Measurements from ENCODE around the gene MAP3K12.
"Not testable (repeated sequence)": the region's sequence is repeated elsewhere in the genome, so short reads cannot be mapped to it uniquely, and the experiment has no call there.

Gene MAP3K12

GRCh38 chr12:53465679-53466078 is 33.6 kb downstream of the MAP3K12 start:
- DNase-seq = no peak

GRCh38 chr12:53464685-53465418 is 34.4 kb downstream of the MAP3K12 start:
- DNase-seq = no peak

DNA sequence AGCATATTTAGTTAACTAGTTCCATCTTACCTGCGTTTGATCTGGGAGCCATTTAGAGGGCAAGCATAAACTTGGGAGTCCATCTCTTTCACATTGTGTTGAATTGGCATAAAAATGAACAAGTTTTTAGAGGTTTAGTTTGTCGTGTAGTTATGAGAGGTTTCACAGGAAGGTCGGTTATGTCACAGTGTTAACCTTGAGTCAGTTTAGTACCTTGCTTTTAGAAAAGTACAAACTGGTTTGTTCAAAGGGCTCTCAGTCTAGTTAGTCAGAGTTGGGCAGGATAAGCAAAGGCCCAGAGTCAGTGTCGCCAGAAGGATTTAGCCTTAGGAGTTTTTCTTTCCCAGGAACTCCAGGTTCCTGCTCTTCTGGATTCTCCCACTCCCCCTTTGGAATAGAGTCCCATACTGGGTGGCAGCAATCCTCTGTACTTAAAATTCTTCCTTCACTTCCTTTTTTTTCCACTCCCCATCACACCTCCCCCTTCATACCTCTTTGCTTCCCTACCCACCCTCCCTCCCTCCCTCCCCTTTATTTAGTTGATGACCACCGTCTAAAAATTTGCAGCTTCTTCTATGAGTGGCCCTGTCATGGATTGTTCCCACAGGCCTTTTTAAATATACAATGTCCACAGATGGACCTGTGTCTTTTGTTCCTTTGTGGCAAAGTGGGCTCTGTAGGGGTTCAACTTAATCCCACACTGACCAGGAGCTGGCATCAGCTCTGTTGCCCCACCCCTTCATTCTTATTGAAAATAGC is 35.3 kb downstream of the MAP3K12 start:
- no peak for DNase-seq

DNA sequence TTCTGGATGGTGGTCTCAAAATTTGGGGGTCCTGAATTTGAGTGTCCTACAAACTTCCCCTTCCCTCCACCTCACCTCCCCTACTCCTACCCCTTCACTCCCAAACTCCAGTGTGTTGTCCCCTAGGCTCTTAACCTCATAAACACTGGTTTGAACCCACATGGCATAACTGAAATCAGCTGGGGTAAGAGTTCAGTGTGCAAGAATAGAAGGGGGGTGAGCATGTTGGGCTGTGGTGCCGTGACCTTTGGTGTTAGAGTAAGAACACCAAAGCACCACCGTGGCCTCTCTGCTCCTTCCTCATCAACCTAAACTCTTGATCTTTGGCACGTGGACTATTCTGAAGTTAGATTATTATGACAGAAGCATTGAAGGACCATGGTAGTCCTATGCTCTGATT is 36.3 kb downstream of the MAP3K12 start:
- no peak for DNase-seq

DNA sequence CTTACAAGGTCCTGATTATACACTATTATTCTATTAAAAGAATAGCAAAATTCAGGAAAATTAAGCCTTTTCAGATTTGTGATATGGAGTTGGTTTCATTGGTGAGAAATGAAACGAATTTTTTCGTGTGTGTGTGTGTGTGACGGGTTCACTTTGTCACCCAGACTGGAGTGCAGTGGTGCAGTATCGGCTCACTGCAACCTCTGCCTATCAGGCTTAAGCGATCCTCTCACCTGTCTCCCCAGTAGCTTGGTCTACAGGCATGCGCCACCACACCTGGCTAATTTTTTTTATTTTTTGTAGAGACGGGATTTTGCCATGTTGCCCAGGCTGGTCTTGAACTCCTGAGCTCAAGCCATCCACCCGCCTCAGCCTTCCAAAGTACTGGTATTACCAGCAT is 37.7 kb downstream of the MAP3K12 start:
- no peak for DNase-seq

DNA sequence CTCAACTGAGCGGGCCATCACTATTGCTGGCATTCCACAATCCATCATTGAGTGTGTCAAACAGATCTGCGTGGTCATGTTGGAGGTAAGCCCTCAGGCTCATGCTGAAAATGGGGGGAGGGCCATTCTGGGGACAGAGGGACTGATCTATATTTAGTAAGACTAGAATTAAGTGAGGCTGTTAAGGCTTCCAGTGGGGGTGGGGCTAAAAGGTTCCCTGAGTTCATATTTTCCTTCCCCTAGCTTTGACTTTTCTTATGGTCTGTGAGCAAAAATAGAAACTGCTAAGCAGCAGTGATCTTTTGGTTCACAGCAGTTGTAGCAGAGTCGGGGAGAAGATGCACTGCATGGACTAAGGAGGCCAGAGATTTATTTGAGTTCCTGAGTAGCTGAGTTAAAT is 38.2 kb downstream of the MAP3K12 start:
- DNase-seq = no peak

- no peak for DNase-seq
Measured at GRCh38 chr12:53459097-53459496, 40.2 kb downstream of the MAP3K12 start.

DNA sequence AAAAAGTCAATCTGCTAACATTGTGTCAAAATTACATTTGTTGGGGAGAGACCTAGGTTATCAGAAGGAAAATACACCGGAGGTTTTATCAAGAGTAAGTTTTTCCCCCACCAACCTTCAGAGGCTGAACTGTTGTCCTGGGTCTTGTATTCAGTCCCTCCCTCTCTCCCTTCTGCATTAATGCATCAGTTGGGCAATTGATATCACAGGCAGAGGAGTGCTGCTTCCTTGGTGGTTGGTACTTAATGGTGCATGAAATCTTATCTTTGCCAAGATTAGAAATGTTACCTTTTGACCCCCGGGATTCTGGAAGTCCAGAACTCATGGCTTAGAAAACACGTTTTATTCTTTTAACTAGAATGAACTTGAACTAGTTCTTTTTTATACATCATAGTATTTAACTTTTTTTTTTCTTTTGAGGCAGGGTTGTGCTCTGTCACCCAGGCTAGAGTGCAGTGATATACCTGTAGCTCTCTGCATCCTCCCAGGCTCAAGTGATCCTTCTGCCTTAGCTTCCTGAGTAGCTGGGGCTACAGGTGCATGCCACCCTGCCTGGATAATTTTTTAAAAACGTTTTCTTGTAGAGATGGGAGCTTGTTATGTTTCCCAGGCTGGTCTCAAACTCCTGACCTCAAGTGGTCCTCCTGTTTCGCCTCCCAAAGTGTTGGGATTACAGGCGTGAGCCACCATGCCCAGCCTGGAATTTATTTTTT is 42.4 kb downstream of the MAP3K12 start:
- no peak for DNase-seq

DNA sequence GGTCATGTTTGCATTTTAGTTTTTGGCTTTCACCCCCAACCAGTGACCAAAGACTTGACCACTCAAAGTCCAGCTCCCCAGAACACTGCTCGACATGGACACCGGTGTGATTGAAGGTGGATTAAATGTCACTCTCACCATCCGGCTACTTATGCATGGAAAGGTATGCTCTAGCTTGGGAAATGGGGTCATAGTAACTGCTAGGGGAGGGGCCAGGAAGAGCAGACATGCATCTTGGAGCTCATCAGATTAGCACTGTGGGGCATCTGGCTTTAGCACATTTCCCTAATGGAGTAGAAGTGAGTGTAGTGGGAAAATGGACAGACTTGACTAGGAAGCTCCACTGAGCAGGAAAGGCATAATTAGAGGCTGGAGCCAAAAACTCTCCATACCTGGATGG is 44.6 kb downstream of the MAP3K12 start:
- no peak for DNase-seq

DNA sequence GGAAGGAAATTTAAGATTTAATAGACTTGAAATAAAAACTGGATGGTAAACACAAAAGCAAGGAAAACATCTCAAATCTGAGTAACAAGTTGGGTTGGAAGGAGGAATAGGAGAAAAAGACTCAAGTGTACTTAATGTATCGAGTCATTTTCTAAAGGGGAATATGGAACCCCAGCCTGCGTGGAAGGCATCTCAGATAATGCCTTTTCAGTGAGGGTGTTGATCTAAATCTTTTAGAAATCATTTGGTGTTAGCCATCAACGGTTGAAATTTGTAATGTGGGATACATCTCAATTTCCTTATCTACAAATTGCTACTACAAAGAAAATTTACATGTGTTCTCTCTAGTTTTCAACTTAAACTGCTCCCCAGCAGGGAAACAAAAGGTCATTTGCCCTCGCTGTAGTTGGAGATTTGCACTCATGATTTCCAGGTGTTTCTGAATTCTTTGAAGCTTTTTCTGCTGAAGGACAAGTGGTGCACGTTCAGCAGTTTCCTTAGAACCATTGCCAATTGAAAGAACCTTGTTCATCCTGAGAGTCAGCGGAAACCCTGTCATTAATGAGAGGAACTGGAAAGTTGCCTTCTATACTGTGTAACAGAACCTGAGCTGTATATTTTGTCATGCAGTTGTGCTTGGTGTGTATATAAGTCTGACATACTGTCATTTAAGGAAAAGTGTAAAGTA is 45.2 kb downstream of the MAP3K12 start:
- no peak for DNase-seq

GRCh38 chr12:53452159-53453077 is 46.8 kb downstream of the MAP3K12 start:
- DNase-seq = peak; percentile 77

DNA sequence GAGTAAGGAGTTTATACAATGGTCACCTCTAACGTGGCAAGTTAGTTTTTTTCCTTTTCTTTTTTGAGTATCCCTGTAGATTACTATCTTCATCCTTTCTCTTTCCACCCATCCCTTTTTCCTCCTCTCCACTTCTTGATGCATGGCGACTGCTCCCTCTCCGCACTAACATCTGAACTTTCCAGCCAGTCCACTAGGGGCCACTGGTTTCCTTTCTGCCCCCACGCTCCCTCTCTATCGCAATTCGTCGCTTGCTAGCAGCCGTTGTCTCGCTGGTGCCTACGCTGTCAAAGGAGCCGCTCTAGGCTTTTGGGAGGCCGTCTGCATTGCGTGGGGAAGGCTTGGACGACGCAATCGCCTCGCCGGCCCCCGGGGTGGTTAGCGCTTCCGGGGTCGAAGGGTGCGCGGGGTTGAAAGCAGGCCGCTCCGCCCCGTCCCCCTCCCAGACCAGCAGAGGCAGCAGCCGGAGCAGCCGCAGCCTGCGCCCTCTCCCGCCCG is 47.5 kb downstream of the MAP3K12 start, which contains the start of gene PCBP2:
TSS of gene PCBP2 (plus strand) at position 442 of the 498 bp plus-strand sequence. CDS start 2,699 bp downstream, outside the sequence.
- DNase-seq = peak; percentile 98

GRCh38 chr12:53450936-53451335 is 48.3 kb downstream of the MAP3K12 start:
- no peak for DNase-seq

DNA sequence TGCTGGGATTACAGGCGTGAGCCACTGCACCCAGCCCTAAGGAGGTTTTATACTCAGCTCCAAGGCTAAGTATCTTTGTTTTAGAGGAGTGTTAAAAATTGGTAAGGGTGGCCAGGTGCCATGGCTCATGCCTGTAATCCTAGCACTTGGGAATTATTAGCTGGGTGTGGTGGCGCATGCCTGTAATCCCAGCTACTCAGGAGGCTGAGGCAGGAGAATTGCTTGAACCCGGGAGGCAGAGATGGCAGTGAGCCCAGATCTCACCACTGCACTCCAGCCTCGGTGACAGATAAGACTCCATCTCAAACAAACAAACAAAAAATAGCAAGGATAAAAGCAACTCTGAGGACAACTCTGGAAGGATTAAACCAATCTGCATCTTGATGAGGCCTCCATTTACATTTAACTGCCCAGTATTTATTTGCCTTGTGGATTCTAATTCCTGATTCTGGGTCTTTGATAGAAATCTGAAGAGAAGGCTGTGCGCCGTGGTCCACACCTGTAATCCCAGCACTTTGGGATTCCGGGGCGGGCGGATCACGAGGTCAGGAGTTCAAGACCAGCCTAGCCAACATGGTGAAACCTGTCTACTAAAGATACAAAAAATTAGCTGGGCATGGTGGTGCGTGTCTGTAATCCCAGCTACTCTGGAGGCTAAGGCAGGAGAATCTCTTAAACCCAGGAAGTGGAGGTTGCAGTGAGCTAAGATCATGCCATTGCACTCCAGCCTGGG is 54.5 kb downstream of the MAP3K12 start:
- not testable (repeated sequence) for DNase-seq

DNA sequence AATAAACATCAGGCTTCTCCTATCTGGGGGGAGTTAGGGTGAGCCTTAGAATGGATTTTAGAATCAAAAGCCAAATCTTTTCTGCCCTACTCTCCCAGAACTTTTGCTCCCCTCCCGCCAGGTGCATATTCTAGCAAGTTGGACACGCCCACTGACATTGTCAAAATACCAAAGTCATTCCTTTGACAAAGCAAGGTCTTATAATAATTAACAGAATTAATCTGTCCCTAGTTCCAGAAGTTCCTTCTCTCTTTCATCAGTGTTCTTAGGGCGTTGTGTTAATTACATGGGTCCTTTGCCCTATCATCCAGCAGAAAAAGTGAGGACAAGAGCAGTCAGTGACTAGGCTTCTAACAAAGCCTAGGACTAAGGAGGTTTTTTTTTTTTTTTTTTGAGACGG is 55.3 kb downstream of the MAP3K12 start:
- no peak for DNase-seq

- DNase-seq = peak; percentile 99
Measured at GRCh38 chr12:53441040-53441833, 58.0 kb downstream of the MAP3K12 start, which contains the start of gene PRR13. Gene PRR13, plus strand, starts transcription at chr12:53441734. Its CDS starts 981 bp downstream, at chr12:53442715.

DNA sequence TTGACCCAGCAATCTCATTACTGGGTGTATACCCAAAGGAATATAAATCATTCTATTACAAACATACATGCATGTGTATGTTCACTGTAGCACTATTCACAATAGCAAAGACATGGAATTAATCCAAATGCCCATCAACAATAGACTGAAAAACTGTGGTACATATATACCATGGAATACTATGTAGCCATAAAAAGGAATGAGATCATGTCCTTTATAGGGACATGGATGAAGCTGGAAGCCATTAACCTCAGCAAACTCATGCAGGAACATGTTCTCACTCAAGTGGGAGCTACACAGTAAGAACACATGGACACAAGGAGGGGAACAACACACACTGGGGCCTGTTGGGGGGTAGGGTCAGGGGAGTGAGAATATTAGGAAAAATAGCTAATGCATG is 59.7 kb downstream of the MAP3K12 start:
- not testable (repeated sequence) for DNase-seq

GRCh38 chr12:53435326-53435725 is 63.9 kb downstream of the MAP3K12 start:
- not testable (repeated sequence) for DNase-seq

GRCh38 chr12:53431187-53431586 is 68.1 kb downstream of the MAP3K12 start:
- no peak for DNase-seq

DNA sequence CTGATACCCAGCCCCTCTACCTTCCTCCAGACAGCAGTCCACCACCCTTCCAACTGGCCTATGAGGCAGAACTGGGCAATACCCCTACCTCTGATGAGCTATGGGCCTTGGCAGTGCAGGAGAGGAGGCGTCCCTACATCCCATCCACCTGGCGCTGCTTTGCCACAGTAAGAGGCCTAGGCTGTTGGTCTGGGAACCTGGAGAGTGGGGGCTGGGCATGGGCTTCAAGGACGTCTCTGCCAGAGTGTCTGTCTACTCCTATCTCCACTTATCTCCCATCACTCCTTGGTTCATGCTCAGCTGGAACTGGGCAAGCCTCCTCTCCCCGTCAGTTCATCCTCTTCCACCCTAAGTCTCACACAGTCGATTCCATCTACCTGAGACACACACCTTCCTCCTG is 69.1 kb downstream of the MAP3K12 start:
- no peak for DNase-seq
